HUES64 (cell line): Measurements from ENCODE around the gene PKP3. TPM values are rescaled to one million over a fixed set of nuclear protein-coding genes. Genes with fewer than 3 reads are reported as not detected.
"Not testable (repeated sequence)": the region's sequence is repeated elsewhere in the genome, so short reads cannot be mapped to it uniquely, and the experiment has no call there.

ENCODE experiments used
- H3K27ac ChIP-seq: 2 replicates; pipeline ENCODE4 v1.7.0; 2013; ENCODE audit warnings: low read depth, low read length, inconsistent platforms
- H3K27me3 ChIP-seq: 2 replicates; pipeline ENCODE4 v1.6.1; 2013; ENCODE audit warnings: mild to moderate bottlenecking, low read length; ENCODE audit not compliant: insufficient read depth
- H3K36me3 ChIP-seq: 2 replicates; pipeline ENCODE4 v1.6.1; 2013; ENCODE audit warnings: mild to moderate bottlenecking, low read length; ENCODE audit not compliant: insufficient read depth
- H3K4me1 ChIP-seq: 2 replicates; pipeline ENCODE4 v1.6.1; 2013; ENCODE audit warnings: mild to moderate bottlenecking, low read length, moderate library complexity; ENCODE audit not compliant: insufficient read depth
- H3K4me3 ChIP-seq: 2 replicates; pipeline ENCODE4 v1.5.1; 2013; ENCODE audit warnings: mild to moderate bottlenecking, low read length, moderate library complexity
- H3K9ac ChIP-seq: 2 replicates; pipeline ENCODE4 v1.6.1; 2013; ENCODE audit warnings: mild to moderate bottlenecking, low read depth, low read length
- H3K9me3 ChIP-seq: 2 replicates; pipeline ENCODE4 v1.6.1; 2013; ENCODE audit warnings: low read depth, low read length; ENCODE audit not compliant: insufficient read depth
- WGBS: fragments of 150-250, 120-280 bp; methylation state at CpG from one replicate; pipeline ENCODE4 v1.1.7; 2013; ENCODE audit warnings: missing lambda C conversion rate; 5-methylcytosine and 5-hydroxymethylcytosine counted together
- polyA plus RNA-seq, 2 experiments: library from polyadenylated mRNA; stranded (reverse); fragments of 50-300 nt; gene quantifications; one replicate each; pipeline ENCODE4 v1.2.3, GENCODE V29; 2013

PKP3 gene, protein sequence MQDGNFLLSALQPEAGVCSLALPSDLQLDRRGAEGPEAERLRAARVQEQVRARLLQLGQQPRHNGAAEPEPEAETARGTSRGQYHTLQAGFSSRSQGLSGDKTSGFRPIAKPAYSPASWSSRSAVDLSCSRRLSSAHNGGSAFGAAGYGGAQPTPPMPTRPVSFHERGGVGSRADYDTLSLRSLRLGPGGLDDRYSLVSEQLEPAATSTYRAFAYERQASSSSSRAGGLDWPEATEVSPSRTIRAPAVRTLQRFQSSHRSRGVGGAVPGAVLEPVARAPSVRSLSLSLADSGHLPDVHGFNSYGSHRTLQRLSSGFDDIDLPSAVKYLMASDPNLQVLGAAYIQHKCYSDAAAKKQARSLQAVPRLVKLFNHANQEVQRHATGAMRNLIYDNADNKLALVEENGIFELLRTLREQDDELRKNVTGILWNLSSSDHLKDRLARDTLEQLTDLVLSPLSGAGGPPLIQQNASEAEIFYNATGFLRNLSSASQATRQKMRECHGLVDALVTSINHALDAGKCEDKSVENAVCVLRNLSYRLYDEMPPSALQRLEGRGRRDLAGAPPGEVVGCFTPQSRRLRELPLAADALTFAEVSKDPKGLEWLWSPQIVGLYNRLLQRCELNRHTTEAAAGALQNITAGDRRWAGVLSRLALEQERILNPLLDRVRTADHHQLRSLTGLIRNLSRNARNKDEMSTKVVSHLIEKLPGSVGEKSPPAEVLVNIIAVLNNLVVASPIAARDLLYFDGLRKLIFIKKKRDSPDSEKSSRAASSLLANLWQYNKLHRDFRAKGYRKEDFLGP
- 1.4 TPM for polyA plus RNA-seq (2013, experiment 1 of 2)
- 1.6 TPM for polyA plus RNA-seq (2013, experiment 2 of 2)

DNA sequence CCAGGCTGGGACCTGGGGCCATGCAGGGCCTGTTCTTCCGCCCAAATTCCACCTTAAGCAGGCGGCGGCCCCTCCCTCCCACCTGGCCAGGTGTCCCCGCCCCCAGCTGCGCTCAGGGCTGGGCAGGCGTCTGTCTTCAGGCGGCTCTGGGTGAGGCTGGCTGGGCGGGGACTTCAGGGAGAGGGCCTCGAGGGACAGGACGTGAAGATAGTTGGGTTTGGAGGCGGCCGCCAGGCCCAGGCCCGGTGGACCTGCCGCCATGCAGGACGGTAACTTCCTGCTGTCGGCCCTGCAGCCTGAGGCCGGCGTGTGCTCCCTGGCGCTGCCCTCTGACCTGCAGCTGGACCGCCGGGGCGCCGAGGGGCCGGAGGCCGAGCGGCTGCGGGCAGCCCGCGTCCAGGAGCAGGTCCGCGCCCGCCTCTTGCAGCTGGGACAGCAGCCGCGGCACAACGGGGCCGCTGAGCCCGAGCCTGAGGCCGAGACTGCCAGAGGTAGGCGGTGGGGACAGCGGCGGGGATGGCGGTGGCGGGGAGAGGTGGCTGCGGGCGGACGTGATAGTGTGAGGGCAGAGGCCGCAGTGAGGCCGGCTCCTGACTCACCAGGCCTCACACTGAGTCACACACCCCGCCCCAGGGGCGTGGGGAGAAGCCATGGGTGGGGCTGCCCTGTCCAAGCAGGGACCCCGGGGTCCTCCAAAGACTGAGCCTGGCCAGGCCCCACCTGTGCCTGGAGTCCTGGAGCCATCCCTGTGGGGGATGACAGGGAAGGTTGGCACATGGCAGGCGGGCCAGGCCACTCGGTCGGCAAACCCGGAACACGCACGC lies at the start of gene PKP3:
TSS of gene PKP3 (plus strand) at position 176 of the 824 bp plus-strand sequence. CDS start at position 260, 84 bp downstream.
- no peak within 1 kb of the TSS; the same call in 1 of the 2 replicates for H3K27ac ChIP-seq
- peak within 1 kb of the TSS; percentile 12; the same call in 1 of the 2 replicates for H3K9ac ChIP-seq
- peak within 1 kb of the TSS; percentile 37 for H3K4me3 ChIP-seq

DNA sequence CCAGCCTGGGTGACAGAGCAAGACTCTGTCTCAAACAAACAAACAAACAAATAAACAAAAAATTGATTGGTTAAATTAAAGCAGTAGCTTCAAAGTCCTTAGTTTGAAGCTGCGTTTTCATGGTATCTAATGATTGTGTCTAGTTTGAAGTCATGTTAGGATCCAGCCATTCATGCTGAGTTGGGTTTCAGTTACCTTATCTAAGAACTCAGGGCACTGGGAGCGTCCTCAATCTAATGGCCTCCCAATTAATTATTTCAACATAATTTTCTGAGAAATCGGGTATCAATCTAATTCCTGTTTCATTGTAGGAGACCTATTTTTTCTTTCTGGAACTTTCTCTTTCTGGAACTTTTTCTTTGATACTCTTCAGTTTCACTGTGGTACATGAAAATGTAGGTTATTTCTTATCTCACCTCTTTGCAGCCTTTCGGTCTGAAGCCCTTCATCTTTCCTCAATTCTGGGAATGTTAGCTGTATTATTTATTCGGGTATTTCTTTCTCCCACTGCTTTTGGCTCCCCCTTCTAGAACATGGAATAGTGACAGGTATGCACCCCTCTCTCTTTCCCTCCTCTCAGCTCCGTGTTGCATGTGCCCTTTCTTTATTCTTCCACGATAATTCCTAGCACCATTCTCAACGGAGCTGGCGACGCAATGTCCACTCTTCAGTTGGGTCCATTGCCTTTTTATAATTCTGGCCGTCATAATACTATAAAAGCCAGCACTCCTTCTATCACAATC lies 49.0 kb upstream of the PKP3 start:
- H3K9me3 ChIP-seq, result no peaks in the 10 kb centered on the region
- H3K4me3 ChIP-seq, result no peak overlapping the region
- H3K36me3 ChIP-seq, result no peaks in the 10 kb centered on the region
- H3K9ac ChIP-seq, result no peak overlapping the region
- H3K27me3 ChIP-seq, result no peaks in the 10 kb centered on the region
- H3K27ac ChIP-seq, result no peak overlapping the region
- peaks cover 24% of the 10 kb centered on the region for H3K4me1 ChIP-seq
- 92% methylated on average over 10 of the region's 11 CpGs for whole genome bisulfite sequencing

More for the DNA sequence above, at the start of gene PKP3:
- WGBS, result 74% methylated on average over 57 of the region's 57 CpGs
- H3K36me3 ChIP-seq, result no peaks in the 10 kb centered on the region
- no peaks in the 10 kb centered on the region for H3K27me3 ChIP-seq
- H3K4me1 ChIP-seq, result 0 out of 2 replicates have a peak, but pooled peaks cover 9% of the 10 kb centered on the region
- no peaks in the 10 kb centered on the region for H3K9me3 ChIP-seq

- H3K27ac ChIP-seq, result no peak overlapping the region
- H3K9me3 ChIP-seq, result no peaks in the 10 kb centered on the region
- peaks cover 21% of the 10 kb centered on the region for H3K4me1 ChIP-seq
- no peaks in the 10 kb centered on the region for H3K36me3 ChIP-seq
- H3K4me3 ChIP-seq, result no peak overlapping the region
- H3K27me3 ChIP-seq, result no peaks in the 10 kb centered on the region
- H3K9ac ChIP-seq, result no peak overlapping the region
- 94% methylated on average over 3 of the region's 3 CpGs for WGBS
These were observed 47.5 kb upstream of the PKP3 start for GRCh38 chr11:346529-346928.

- H3K9me3 ChIP-seq, H3K27ac ChIP-seq, H3K36me3 ChIP-seq, H3K27me3 ChIP-seq, H3K4me3 ChIP-seq, H3K9ac ChIP-seq: not testable (repeated sequence)
- peaks cover 16% of the 10 kb centered on the region for H3K4me1 ChIP-seq
- WGBS, result 90% methylated on average over 8 of the region's 8 CpGs
These were observed 44.6 kb upstream of the PKP3 start for GRCh38 chr11:349270-349954.

- WGBS, result 78% methylated on average over 16 of the region's 16 CpGs
- not testable (repeated sequence) for H3K27ac ChIP-seq, H3K9ac ChIP-seq, H3K4me3 ChIP-seq, H3K27me3 ChIP-seq, H3K9me3 ChIP-seq, H3K36me3 ChIP-seq
- peaks cover 18% of the 10 kb centered on the region for H3K4me1 ChIP-seq
These were observed 43.8 kb upstream of the PKP3 start for GRCh38 chr11:350033-350722.

- Histone ChIP-seq H3K4me1 (peaks cover 24% of the 10 kb centered on the region), H3K9ac (no peak overlapping the region), H3K9me3 (no peaks in the 10 kb centered on the region), H3K36me3 (no peaks in the 10 kb centered on the region), H3K27ac (no peak overlapping the region), H3K4me3 (no peak overlapping the region), H3K27me3 (no peaks in the 10 kb centered on the region)
- WGBS, result 55% methylated on average over 18 of the region's 18 CpGs
These were observed 43.2 kb upstream of the PKP3 start for GRCh38 chr11:350723-351255.

- H3K36me3 ChIP-seq, result no peaks in the 10 kb centered on the region
- H3K9me3 ChIP-seq, result no peaks in the 10 kb centered on the region
- no peaks in the 10 kb centered on the region for H3K27me3 ChIP-seq
- H3K9ac ChIP-seq, result no peak overlapping the region
- WGBS, result 92% methylated on average over 14 of the region's 14 CpGs
- H3K27ac ChIP-seq, result no peak overlapping the region
- H3K4me3 ChIP-seq, result no peak overlapping the region
- H3K4me1 ChIP-seq, result peaks cover 24% of the 10 kb centered on the region
These were observed 42.6 kb upstream of the PKP3 start for GRCh38 chr11:351411-351810.

DNA sequence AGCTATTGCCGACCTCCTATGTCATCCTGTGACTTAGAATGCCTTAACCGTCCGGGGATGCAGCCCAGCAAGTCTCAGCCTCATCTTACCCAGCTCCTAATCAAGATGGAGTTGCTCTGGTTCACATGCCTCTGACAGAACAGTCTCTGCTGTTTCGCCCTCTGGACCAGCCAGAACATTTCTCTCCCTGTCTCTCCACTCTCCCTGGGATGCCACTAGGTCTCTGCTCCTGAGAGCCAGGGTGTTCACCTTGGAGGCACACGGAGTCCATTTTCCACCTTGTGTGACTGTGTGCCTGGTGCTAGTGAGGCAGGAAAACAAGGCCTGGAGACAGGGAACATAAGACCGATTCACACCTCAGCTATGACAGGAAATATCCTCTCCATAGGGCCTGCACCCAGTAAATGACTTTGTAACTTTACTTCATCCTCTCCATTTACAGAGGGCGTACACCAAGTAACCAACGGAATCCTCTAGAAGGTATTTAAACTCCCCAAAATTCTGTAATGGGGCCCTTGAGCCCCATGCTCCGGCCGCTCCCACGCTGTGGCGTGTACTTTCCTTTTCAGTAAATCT lies 41.5 kb upstream of the PKP3 start:
- no peak overlapping the region for H3K9ac ChIP-seq
- H3K4me3 ChIP-seq, result no peak overlapping the region
- H3K27ac ChIP-seq, result no peak overlapping the region
- peaks cover 24% of the 10 kb centered on the region for H3K4me1 ChIP-seq
- 0 out of 2 replicates have a peak, but pooled peaks cover 2% of the 10 kb centered on the region for H3K9me3 ChIP-seq
- H3K27me3 ChIP-seq, result no peaks in the 10 kb centered on the region
- WGBS, result 95% methylated on average over 12 of the region's 12 CpGs
- no peaks in the 10 kb centered on the region for H3K36me3 ChIP-seq

- H3K4me1 ChIP-seq, result peaks cover 24% of the 10 kb centered on the region
- WGBS, result 65% methylated on average over 16 of the region's 16 CpGs
- H3K27ac ChIP-seq, result no peak overlapping the region
- 0 out of 2 replicates have a peak, but pooled peaks cover 2% of the 10 kb centered on the region for H3K9me3 ChIP-seq
- H3K9ac ChIP-seq, result no peak overlapping the region
- no peak overlapping the region for H3K4me3 ChIP-seq
- H3K36me3 ChIP-seq, result no peaks in the 10 kb centered on the region
- H3K27me3 ChIP-seq, result no peaks in the 10 kb centered on the region
These were observed 40.7 kb upstream of the PKP3 start for GRCh38 chr11:353179-353873.
